OCI-LY3 (cell line): Measurements from ENCODE around the gene SPATS2.

Experiments
- EZH2phosphoT487 ChIP-seq: fragments of 200-600 bp; shearing (Covaris generic); IDR thresholded peaks from 2 replicates; pipeline ENCODE4 v1.6.1; 2018; ENCODE audit warnings: antibody characterized with exemption, mixed run types, low read depth
- TF ChIP-seq, protein P1 (sequence below): fragments of 200-600, 300-600 bp; sonication (generic); IDR thresholded peaks from 2 replicates; pipeline ENCODE4 v1.5.1; 2014; ENCODE audit warnings: antibody characterized with exemption, low read length, low read depth

DNA sequence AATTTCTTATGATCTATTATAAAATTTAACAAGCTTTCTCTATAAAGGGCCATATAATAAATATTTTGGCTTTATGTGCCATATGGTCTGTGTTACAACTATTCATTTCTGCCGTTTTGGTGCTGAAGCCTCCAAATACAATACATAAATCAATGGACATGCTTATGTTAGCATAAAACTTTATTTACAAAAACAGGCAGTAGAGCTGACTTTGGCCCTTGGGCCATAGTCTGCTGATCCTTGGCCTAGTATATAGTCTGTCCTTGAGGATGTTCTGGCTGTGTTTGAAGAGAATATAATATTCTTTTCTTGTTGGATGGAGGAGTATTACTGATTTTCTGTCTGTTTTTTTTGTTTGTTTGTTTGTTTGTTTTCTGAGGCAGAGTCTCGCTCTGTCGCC, 81.6 kb downstream of the SPATS2 start:
- TF ChIP-seq, protein P1, sequence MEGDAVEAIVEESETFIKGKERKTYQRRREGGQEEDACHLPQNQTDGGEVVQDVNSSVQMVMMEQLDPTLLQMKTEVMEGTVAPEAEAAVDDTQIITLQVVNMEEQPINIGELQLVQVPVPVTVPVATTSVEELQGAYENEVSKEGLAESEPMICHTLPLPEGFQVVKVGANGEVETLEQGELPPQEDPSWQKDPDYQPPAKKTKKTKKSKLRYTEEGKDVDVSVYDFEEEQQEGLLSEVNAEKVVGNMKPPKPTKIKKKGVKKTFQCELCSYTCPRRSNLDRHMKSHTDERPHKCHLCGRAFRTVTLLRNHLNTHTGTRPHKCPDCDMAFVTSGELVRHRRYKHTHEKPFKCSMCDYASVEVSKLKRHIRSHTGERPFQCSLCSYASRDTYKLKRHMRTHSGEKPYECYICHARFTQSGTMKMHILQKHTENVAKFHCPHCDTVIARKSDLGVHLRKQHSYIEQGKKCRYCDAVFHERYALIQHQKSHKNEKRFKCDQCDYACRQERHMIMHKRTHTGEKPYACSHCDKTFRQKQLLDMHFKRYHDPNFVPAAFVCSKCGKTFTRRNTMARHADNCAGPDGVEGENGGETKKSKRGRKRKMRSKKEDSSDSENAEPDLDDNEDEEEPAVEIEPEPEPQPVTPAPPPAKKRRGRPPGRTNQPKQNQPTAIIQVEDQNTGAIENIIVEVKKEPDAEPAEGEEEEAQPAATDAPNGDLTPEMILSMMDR: no peak
- TF ChIP-seq EZH2phosphoT487: no peak
